Measurements from ENCODE around the gene SUSD2.
A peak's percentile ranks its signal among the peaks of the same experiment; 100 is the strongest.

The SUSD2 gene

GRCh38 chr22:24156913-24157821, 24.1 kb upstream of the SUSD2 start:
- peak; percentile 94 for DNase-seq (ENCODE audit: extremely low spot score)
- peak; percentile 82 for TF ChIP-seq CTCF (IDR thresholded peaks at IDR 0.05; ENCODE audit: control extremely low read depth, extremely low read depth, low read depth, missing control alignments)
- ChIA-PET POLR2A (interaction anchor here (0.8 kb wide), 1 partner anchor 145 kb away, joined by 4 read pairs; no protein-coding TSS in a partner anchor), CTCF (interaction anchor here (0.7 to 7.7 kb wide), 39 partner anchors 8 to 373 kb away, joined by 3 to 82 read pairs (median 4); partner anchors contain the start of genes MIF and SUSD2)

GRCh38 chr22:24157822-24158135, 23.5 kb upstream of the SUSD2 start:
- ChIA-PET POLR2A (interaction anchor here (0.8 kb wide), 1 partner anchor 145 kb away, joined by 4 read pairs; no protein-coding TSS in a partner anchor), CTCF (interaction anchor here (0.8 to 7.7 kb wide), 30 partner anchors 9 to 308 kb away, joined by 3 to 82 read pairs (median 4); partner anchors contain the start of gene SUSD2)
- peak; percentile 61 for DNase-seq (ENCODE audit: extremely low spot score)

GRCh38 chr22:24159650-24160049, 21.6 kb upstream of the SUSD2 start:
- DNase-seq (ENCODE audit: extremely low spot score), result no peak
- ChIA-PET POLR2A (no interaction called here), CTCF (interaction anchor here (0.7 to 7.7 kb wide), 3 partner anchors 13 to 27 kb away, joined by 3 to 82 read pairs (median 3); no protein-coding TSS in a partner anchor)

More at GRCh38 chr22:24157822-24158135, 23.5 kb upstream of the SUSD2 start:
- no peak for TF ChIP-seq CTCF (IDR thresholded peaks at IDR 0.05; ENCODE audit: control extremely low read depth, extremely low read depth, low read depth, missing control alignments)

GRCh38 chr22:24160546-24160945, 20.7 kb upstream of the SUSD2 start:
- ChIA-PET POLR2A (no interaction called here), CTCF (interaction anchor here (2.3 kb wide), 1 partner anchor 14 kb away, joined by 6 read pairs; no protein-coding TSS in a partner anchor)
- DNase-seq (ENCODE audit: extremely low spot score), result no peak
- no peak for TF ChIP-seq CTCF (IDR thresholded peaks at IDR 0.05; ENCODE audit: control extremely low read depth, extremely low read depth, low read depth, missing control alignments)

More at GRCh38 chr22:24159650-24160049, 21.6 kb upstream of the SUSD2 start:
- no peak for TF ChIP-seq CTCF (IDR thresholded peaks at IDR 0.05; ENCODE audit: control extremely low read depth, extremely low read depth, low read depth, missing control alignments)

- no peak for TF ChIP-seq CTCF (IDR thresholded peaks at IDR 0.05; ENCODE audit: control extremely low read depth, extremely low read depth, low read depth, missing control alignments)
- no peak for DNase-seq (ENCODE audit: extremely low spot score)
- ChIA-PET CTCF (interaction anchor here (2.3 kb wide), 1 partner anchor 13 kb away, joined by 6 read pairs; no protein-coding TSS in a partner anchor), POLR2A (no interaction called here)
Observed at GRCh38 chr22:24161485-24161884, 19.8 kb upstream of the SUSD2 start.

GRCh38 chr22:24161909-24162308, 19.4 kb upstream of the SUSD2 start:
- no peak for DNase-seq (ENCODE audit: extremely low spot score)
- TF ChIP-seq CTCF (IDR thresholded peaks at IDR 0.05; ENCODE audit: control extremely low read depth, extremely low read depth, low read depth, missing control alignments), result no peak
- POLR2A ChIA-PET, result no interaction called here
- CTCF ChIA-PET, result interaction anchor here (2.3 kb wide), 1 partner anchor 13 kb away, joined by 6 read pairs; no protein-coding TSS in a partner anchor
